Nephron progenitor cell (in vitro differentiated cells): Measurements from ENCODE around the gene PCDHGB7.
"Not testable (repeated sequence)": the region's sequence is repeated elsewhere in the genome, so short reads cannot be mapped to it uniquely, and the experiment has no call there.

Source experiments
- DNase-seq: peaks from one replicate; pipeline ENCODE4 v3.0.0; 2021
- H3K27ac Mint-ChIP-seq: 2 replicates; pipeline ENCODE4 v1.8.0; 2021; ENCODE audit warnings: mild to moderate bottlenecking, moderate library complexity, mixed read lengths
- H3K27me3 Mint-ChIP-seq: 2 replicates; pipeline ENCODE4 v1.8.0; 2021; ENCODE audit warnings: mild to moderate bottlenecking, low read depth, mixed read lengths; ENCODE audit not compliant: poor library complexity
- H3K36me3 Mint-ChIP-seq: 2 replicates; pipeline ENCODE4 v1.8.0; 2021; ENCODE audit warnings: low read depth, mixed read lengths
- H3K4me1 Mint-ChIP-seq: 2 replicates; pipeline ENCODE4 v1.8.0; 2021; ENCODE audit warnings: mixed read lengths
- H3K4me3 Mint-ChIP-seq: 2 replicates; pipeline ENCODE4 v1.8.0; 2021; ENCODE audit warnings: mild to moderate bottlenecking, moderate library complexity, mixed read lengths
- H3K9me3 Mint-ChIP-seq: 2 replicates; pipeline ENCODE4 v1.8.0; 2021; ENCODE audit warnings: mild to moderate bottlenecking, moderate library complexity, mixed read lengths
- TF ChIP-seq, protein P1 (sequence below): fragments of 200-600 bp; sonication (generic); IDR thresholded peaks from 2 replicates; pipeline ENCODE4 v1.5.0; 2021; ENCODE audit warnings: antibody characterized with exemption

The PCDHGB7 gene

DNA sequence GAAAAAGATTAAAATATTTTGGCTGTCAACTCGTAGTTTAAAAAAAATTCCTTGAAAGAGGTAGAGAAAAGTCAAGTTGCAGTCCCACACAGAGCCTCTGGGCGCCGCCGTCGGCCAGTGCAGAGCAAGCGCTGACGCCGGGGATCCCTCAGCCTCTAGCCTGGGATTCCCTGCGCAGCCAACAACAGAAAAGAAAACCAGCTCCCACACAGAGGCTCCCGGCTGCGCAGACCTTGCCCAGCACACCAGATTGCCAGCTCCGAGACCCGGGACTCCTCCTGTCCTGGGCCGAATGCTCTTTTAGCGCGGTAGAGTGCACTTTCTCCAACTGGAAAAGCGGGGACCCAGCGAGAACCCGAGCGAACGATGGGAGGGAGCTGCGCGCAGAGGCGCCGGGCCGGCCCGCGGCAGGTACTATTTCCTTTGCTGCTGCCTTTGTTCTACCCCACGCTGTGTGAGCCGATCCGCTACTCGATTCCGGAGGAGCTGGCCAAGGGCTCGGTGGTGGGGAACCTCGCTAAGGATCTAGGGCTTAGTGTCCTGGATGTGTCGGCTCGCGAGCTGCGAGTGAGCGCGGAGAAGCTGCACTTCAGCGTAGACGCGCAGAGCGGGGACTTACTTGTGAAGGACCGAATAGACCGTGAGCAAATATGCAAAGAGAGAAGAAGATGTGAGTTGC is at the start of gene PCDHGB7:
Gene PCDHGB7, plus strand, starts transcription at position 184 of the 679 bp plus-strand sequence. Its CDS starts 183 bp downstream, at position 367.
- peak; percentile 46 for DNase-seq
- Mint-ChIP-seq H3K9me3 (peaks cover 99% of the 10 kb centered on the region), H3K4me3 (peak within 1 kb of the TSS; percentile 80), H3K27ac (peak within 1 kb of the TSS; percentile 92), H3K27me3 (peaks cover 30% of the 10 kb centered on the region), H3K4me1 (peaks cover 13% of the 10 kb centered on the region), H3K36me3 (peaks cover 98% of the 10 kb centered on the region)
- TF ChIP-seq, protein P1, sequence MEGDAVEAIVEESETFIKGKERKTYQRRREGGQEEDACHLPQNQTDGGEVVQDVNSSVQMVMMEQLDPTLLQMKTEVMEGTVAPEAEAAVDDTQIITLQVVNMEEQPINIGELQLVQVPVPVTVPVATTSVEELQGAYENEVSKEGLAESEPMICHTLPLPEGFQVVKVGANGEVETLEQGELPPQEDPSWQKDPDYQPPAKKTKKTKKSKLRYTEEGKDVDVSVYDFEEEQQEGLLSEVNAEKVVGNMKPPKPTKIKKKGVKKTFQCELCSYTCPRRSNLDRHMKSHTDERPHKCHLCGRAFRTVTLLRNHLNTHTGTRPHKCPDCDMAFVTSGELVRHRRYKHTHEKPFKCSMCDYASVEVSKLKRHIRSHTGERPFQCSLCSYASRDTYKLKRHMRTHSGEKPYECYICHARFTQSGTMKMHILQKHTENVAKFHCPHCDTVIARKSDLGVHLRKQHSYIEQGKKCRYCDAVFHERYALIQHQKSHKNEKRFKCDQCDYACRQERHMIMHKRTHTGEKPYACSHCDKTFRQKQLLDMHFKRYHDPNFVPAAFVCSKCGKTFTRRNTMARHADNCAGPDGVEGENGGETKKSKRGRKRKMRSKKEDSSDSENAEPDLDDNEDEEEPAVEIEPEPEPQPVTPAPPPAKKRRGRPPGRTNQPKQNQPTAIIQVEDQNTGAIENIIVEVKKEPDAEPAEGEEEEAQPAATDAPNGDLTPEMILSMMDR = peak; percentile 45

DNA sequence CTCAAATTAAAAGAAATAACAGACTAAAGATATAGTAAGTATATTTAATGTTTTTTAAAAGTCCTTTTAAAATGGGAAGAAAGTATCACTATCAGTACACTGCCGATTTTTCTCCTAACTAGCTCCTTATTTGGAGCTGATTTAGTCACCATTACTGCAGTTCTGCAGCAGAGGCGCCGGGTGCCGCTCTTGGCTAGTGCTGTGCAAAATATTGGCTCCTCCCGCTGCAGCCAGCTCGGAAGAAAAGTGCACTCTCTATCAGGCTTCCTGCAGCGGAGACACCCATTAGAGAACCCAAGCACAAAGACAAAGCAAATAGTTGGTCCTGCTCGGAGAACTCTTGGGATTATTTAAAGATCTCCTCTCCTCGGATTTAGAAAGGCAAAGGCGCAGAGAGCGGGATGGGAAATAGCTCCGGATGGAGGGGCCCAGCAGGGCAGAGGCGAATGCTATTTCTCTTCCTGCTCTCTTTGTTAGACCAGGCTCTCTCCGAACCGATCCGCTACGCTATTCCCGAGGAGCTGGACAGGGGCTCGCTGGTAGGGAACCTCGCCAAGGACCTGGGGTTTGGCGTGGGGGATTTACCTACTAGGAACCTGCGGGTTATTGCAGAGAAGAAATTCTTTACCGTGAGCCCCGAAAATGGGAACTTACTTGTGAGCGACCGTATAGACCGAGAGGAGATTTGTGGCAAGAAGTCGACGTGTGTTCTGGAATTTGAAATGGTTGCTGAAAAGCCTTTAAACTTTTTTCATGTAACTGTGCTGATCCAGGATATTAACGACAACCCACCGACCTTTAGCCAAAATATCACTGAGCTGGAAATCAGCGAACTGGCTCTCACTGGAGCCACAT is 47.3 kb upstream of the PCDHGB7 start, which contains the start of gene PCDHGB3:
Gene PCDHGB3, plus strand, starts transcription at position 249 of the 855 bp plus-strand sequence. Its CDS starts 153 bp downstream, at position 402.
- no peaks in the 10 kb centered on the region for H3K4me1 Mint-ChIP-seq
- TF ChIP-seq, protein P1 = no peak
- no peak within 1 kb of the TSS for H3K27ac Mint-ChIP-seq
- H3K27me3 Mint-ChIP-seq = no peaks in the 10 kb centered on the region
- H3K36me3 Mint-ChIP-seq = peaks cover 31% of the 10 kb centered on the region
- no peak within 1 kb of the TSS for H3K4me3 Mint-ChIP-seq
- H3K9me3 Mint-ChIP-seq = peaks cover 92% of the 10 kb centered on the region
- no peak for DNase-seq

DNA sequence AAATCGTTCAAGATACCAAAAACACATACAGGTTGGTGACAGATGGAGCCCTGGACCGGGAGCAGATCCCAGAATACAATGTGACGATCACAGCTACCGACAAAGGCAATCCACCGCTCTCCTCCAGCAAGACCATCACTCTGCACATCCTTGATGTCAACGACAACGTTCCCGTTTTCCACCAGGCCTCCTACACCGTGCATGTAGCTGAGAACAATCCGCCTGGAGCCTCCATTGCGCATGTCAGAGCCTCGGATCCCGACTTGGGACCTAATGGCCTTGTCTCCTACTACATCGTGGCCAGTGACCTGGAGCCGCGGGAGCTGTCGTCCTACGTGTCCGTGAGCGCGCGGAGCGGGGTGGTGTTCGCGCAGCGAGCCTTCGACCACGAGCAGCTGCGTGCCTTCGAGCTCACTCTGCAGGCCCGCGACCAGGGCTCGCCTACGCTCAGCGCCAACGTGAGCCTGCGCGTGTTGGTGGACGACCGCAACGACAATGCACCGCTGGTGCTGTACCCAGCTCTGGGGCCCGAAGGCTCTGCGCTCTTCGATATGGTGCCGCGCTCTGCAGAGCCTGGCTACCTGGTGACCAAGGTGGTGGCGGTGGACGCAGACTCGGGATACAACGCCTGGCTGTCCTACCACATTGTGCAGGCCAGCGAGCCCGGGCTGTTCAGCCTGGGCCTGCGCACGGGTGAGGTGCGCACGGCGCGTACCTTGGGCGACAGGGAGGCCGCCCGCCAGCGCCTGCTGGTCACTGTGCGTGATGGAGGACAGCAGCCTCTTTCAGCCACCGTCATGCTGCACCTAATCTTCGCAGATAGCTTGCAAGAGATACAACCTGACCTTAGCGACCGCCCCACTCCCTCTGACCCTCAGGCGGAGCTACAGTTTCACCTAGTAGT is 45.7 kb upstream of the PCDHGB7 start:
- no peaks in the 10 kb centered on the region for H3K27me3 Mint-ChIP-seq
- no peak for DNase-seq
- peaks cover 88% of the 10 kb centered on the region for H3K9me3 Mint-ChIP-seq
- no peak overlapping the region for H3K27ac Mint-ChIP-seq
- H3K36me3 Mint-ChIP-seq = peaks cover 30% of the 10 kb centered on the region
- TF ChIP-seq, protein P1 = no peak
- H3K4me3 Mint-ChIP-seq = no peak overlapping the region
- H3K4me1 Mint-ChIP-seq = no peaks in the 10 kb centered on the region

DNA sequence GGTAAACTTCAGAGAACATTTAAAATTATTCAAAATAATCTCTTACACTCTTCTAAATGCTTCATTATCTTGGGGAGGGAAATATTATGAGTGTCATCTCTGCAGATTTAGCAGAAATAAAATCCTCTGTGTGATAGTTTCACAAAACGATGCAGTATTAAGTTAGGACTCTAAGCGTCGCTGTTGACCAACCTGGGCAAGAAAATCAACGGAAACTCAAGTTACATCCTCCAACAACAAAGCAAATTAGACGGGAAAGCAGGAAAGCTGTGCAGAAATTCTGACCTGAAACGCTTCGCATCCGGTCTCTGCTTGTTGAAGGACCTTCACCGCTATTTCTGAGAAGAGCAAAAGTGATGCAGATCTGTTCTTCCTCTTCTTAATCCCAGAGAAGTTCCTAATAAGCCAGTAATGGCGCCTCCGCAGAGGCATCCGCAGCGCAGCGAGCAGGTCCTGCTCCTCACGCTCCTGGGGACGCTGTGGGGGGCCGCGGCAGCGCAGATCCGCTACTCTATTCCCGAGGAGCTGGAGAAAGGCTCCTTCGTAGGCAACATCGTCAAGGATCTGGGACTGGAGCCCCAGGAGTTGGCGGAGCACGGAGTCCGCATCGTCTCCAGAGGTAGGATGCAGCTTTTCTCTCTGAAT is 43.7 kb upstream of the PCDHGB7 start, which contains the start of gene PCDHGA6:
Gene PCDHGA6, plus strand, starts transcription at position 219 of the 645 bp plus-strand sequence. Its CDS starts 193 bp downstream, at position 412.
- Mint-ChIP-seq H3K4me3 (no peak within 1 kb of the TSS), H3K27me3 (no peaks in the 10 kb centered on the region), H3K9me3 (peaks cover 87% of the 10 kb centered on the region), H3K27ac (no peak within 1 kb of the TSS), H3K36me3 (peaks cover 30% of the 10 kb centered on the region), H3K4me1 (no peaks in the 10 kb centered on the region)
- TF ChIP-seq, protein P1 = no peak
- DNase-seq = no peak

DNA sequence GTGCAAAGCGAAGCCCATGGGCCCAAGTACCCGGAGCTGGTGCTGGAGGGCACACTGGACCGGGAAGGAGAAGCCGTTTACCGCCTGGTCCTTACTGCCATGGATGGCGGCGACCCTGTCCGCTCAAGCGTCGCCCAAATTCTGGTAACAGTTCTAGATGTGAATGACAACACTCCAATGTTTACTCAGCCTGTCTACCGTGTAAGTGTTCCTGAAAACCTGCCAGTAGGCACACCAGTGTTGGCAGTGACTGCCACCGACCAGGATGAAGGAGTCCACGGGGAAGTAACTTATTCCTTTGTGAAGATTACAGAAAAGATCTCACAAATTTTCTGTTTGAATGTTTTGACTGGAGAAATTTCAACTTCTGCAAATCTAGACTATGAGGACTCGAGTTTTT is 42.9 kb upstream of the PCDHGB7 start:
- Mint-ChIP-seq H3K4me1 (no peaks in the 10 kb centered on the region), H3K27ac (no peak overlapping the region), H3K9me3 (peaks cover 87% of the 10 kb centered on the region), H3K4me3 (no peak overlapping the region), H3K27me3 (no peaks in the 10 kb centered on the region), H3K36me3 (peaks cover 30% of the 10 kb centered on the region)
- DNase-seq = no peak
- TF ChIP-seq, protein P1 = no peak

DNA sequence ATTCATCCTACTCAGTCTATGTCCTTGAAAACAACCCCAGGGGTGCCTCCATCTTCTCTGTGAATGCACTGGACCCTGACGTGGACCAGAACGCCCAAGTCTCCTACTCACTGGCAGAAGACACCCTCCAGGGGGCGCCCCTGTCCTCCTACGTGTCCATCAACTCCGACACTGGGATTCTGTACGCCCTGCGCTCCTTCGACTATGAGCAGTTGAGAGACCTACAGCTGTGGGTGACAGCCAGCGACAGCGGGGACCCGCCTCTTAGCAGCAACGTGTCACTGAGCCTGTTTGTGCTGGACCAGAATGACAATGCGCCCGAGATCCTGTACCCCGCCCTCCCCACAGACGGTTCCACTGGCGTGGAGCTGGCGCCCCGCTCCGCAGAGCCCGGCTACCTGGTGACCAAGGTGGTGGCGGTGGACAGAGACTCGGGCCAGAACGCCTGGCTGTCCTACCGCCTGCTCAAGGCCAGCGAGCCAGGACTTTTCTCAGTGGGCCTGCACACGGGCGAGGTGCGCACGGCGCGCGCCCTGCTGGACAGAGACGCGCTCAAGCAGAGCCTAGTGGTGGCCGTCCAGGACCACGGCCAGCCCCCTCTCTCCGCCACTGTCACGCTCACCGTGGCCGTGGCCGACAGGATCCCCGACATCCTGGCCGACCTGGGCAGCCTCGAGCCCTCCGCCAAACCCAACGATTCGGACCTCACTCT is 41.9 kb upstream of the PCDHGB7 start:
- not testable (repeated sequence) for H3K27me3 Mint-ChIP-seq, DNase-seq, H3K27ac Mint-ChIP-seq, H3K4me3 Mint-ChIP-seq, H3K4me1 Mint-ChIP-seq
- peaks cover 29% of the 10 kb centered on the region for H3K36me3 Mint-ChIP-seq
- peaks cover 85% of the 10 kb centered on the region for H3K9me3 Mint-ChIP-seq
